ENCODE measurements around the gene MAD1L1. TPM values are rescaled to one million over a fixed set of nuclear protein-coding genes. Genes with fewer than 3 reads are reported as not detected.

Gene MAD1L1
- total RNA-seq, 2 experiments from 2014 or later, result 157 to 160 TPM

DNA sequence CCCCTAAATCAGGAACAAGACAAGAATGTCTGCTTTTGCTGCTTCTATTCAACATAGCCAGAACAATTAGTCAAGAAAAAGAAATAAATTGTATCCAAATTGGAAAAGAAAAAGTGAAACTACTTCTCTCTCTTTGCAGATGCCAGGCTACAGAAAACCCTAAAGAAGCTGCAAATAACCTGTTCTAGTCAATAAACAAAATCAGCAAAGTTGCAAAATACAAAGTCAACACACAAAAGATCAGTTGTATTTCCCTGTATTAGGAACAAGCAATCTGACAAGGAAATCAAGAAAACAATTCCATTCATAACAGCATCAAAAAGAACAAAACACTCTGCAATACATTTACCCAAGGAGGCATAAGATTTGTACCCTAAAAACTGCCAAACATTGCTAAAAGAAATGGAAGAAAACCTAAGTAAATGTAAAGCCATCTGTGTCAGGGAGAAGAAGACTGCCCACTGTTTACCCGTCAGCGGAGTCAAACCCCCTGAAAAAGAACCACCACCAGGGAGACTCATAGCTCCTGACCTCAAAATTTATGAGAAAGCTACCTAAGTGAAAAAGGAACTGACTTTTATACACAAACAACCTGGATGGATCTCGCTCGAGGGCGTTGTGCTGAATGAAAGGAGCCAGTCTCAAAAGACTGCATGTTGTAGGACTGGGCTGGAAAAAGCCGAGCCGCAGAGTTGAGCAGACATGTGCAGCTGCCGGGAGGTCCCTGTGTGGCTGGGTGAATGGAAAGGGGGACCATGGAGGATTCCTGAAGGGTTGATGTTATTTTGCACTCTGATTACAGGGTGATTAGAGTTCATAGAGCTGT lies 263.1 kb downstream of the MAD1L1 start:
- Mint-ChIP-seq H3K27ac (peak overlapping the region; percentile 67), H3K4me1 (ENCODE audit: low read depth) (peaks cover 16% of the 10 kb centered on the region), H3K27me3 (no peaks in the 10 kb centered on the region), H3K36me3 (ENCODE audit: low read depth) (peaks cover 15% of the 10 kb centered on the region), H3K4me3 (peak overlapping the region; percentile 21), H3K9me3 (no peaks in the 10 kb centered on the region)
- ChIA-PET POLR2A (interaction anchor here (0.7 to 1.5 kb wide), 3 partner anchors 30 to 57 kb away, joined by 3 to 10 read pairs (median 9); no protein-coding TSS in a partner anchor), CTCF (interaction anchor here (1.3 kb wide), 1 partner anchor 45 kb away, joined by 3 read pairs; no protein-coding TSS in a partner anchor)
- no peak overlapping the region for H3K4me3 ChIP-seq (ENCODE audit: low read length)
- H3K36me3 ChIP-seq (ENCODE audit: insufficient read depth, low read length), result peaks cover 3% of the 10 kb centered on the region
- ATAC-seq (ENCODE audit: poor library complexity), result peak; percentile 32
- H3K27me3 ChIP-seq (ENCODE audit: control insufficient read depth in 1 of 2, insufficient read depth in 2 of 2, low read length in 2 of 2), result no peaks in the 10 kb centered on the region
- no peak overlapping the region for H3K27ac ChIP-seq (ENCODE audit: low read depth in 1 of 2, low read length in 2 of 2)
- intact Hi-C loops (cut with DNase I, micrococcal nuclease), result no loop called here
- TF ChIP-seq, protein P1, sequence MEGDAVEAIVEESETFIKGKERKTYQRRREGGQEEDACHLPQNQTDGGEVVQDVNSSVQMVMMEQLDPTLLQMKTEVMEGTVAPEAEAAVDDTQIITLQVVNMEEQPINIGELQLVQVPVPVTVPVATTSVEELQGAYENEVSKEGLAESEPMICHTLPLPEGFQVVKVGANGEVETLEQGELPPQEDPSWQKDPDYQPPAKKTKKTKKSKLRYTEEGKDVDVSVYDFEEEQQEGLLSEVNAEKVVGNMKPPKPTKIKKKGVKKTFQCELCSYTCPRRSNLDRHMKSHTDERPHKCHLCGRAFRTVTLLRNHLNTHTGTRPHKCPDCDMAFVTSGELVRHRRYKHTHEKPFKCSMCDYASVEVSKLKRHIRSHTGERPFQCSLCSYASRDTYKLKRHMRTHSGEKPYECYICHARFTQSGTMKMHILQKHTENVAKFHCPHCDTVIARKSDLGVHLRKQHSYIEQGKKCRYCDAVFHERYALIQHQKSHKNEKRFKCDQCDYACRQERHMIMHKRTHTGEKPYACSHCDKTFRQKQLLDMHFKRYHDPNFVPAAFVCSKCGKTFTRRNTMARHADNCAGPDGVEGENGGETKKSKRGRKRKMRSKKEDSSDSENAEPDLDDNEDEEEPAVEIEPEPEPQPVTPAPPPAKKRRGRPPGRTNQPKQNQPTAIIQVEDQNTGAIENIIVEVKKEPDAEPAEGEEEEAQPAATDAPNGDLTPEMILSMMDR (IDR thresholded peaks at IDR 0.05), result no peak
- H3K9me3 ChIP-seq (ENCODE audit: control insufficient read depth in 1 of 2, insufficient read depth in 1 of 2, low read length in 2 of 2), result no peaks in the 10 kb centered on the region
- no peak for DNase-seq
- peaks cover 2% of the 10 kb centered on the region for H3K4me1 ChIP-seq (ENCODE audit: insufficient read depth, low read length)

- Mint-ChIP-seq H3K27me3 (no peaks in the 10 kb centered on the region), H3K36me3 (ENCODE audit: low read depth) (peaks cover 9% of the 10 kb centered on the region), H3K4me1 (ENCODE audit: low read depth) (peaks cover 9% of the 10 kb centered on the region), H3K9me3 (no peaks in the 10 kb centered on the region), H3K27ac (no peak overlapping the region), H3K4me3 (no peak overlapping the region)
- Histone ChIP-seq H3K4me1 (ENCODE audit: insufficient read depth, low read length) (no peaks in the 10 kb centered on the region), H3K27me3 (ENCODE audit: control insufficient read depth in 1 of 2, insufficient read depth in 2 of 2, low read length in 2 of 2) (no peaks in the 10 kb centered on the region), H3K4me3 (ENCODE audit: low read length) (no peak overlapping the region), H3K36me3 (ENCODE audit: insufficient read depth, low read length) (peaks cover 3% of the 10 kb centered on the region), H3K9me3 (ENCODE audit: control insufficient read depth in 1 of 2, insufficient read depth in 1 of 2, low read length in 2 of 2) (no peaks in the 10 kb centered on the region), H3K27ac (ENCODE audit: low read depth in 1 of 2, low read length in 2 of 2) (no peak overlapping the region)
- TF ChIP-seq, protein P1 (IDR thresholded peaks at IDR 0.05), result no peak
- ChIA-PET POLR2A (no interaction called here), CTCF (no interaction called here)
- DNase-seq (no peak), ATAC-seq (ENCODE audit: poor library complexity) (no peak)
- intact Hi-C loops (cut with DNase I, micrococcal nuclease), result no loop called here
Observed at GRCh38 chr7:1968397-1969111, 264.2 kb downstream of the MAD1L1 start.

- Mint-ChIP-seq H3K4me3 (no peak overlapping the region), H3K4me1 (ENCODE audit: low read depth) (peaks cover 9% of the 10 kb centered on the region), H3K27me3 (no peaks in the 10 kb centered on the region), H3K36me3 (ENCODE audit: low read depth) (peaks cover 9% of the 10 kb centered on the region), H3K27ac (no peak overlapping the region), H3K9me3 (no peaks in the 10 kb centered on the region)
- Histone ChIP-seq H3K4me3 (ENCODE audit: low read length) (no peak overlapping the region), H3K4me1 (ENCODE audit: insufficient read depth, low read length) (no peaks in the 10 kb centered on the region), H3K27ac (ENCODE audit: low read depth in 1 of 2, low read length in 2 of 2) (no peak overlapping the region), H3K36me3 (ENCODE audit: insufficient read depth, low read length) (peaks cover 3% of the 10 kb centered on the region), H3K27me3 (ENCODE audit: control insufficient read depth in 1 of 2, insufficient read depth in 2 of 2, low read length in 2 of 2) (no peaks in the 10 kb centered on the region), H3K9me3 (ENCODE audit: control insufficient read depth in 1 of 2, insufficient read depth in 1 of 2, low read length in 2 of 2) (peaks cover 0 to 3% of the 10 kb centered on the region in 2 experiments)
- TF ChIP-seq, protein P1 (IDR thresholded peaks at IDR 0.05), result no peak
- ATAC-seq (ENCODE audit: poor library complexity) (no peak), DNase-seq (peak in 1 of 14 experiments; percentile 2)
- ChIA-PET CTCF (no interaction called here), POLR2A (no interaction called here)
- intact Hi-C loops (cut with DNase I, micrococcal nuclease), result no loop called here
Observed at GRCh38 chr7:1967512-1968396, 265.0 kb downstream of the MAD1L1 start.
